ENCODE results near the gene CRYAB. TPM values are rescaled to one million over a fixed set of nuclear protein-coding genes. Genes with fewer than 3 reads are reported as not detected.
A peak's percentile ranks its signal among the peaks of the same experiment; 100 is the strongest.

CRYAB gene
- total and polyA plus RNA-seq, 8 donors = 28.4 to 207 (median 80.7) TPM

- Histone ChIP-seq H3K36me3 (peaks cover 0 to 7% (median 0%) of the 10 kb centered on the region in 4 donors), H3K27me3 (no peaks in the 10 kb centered on the region), H3K27ac (no peak overlapping the region), H3K4me3 (no peak overlapping the region), H3K4me1 (no peaks in the 10 kb centered on the region), H3K9me3 (no peaks in the 10 kb centered on the region)
- 90 to 96% (median 93%) methylated on average over 4 of the region's 4 CpGs for WGBS, 5 donors
- intact Hi-C loops (cut with DNase I; ENCODE audit: low total_unique reads) = no loop called here
- DNase-seq = no peak
- TF ChIP-seq POLR2A (IDR thresholded peaks at IDR 0.05) (no peak), EP300 (IDR thresholded peaks at IDR 0.05) (no peak), POLR2AphosphoS5 (IDR thresholded peaks at IDR 0.05) (no peak)
- TF ChIP-seq, protein P1, sequence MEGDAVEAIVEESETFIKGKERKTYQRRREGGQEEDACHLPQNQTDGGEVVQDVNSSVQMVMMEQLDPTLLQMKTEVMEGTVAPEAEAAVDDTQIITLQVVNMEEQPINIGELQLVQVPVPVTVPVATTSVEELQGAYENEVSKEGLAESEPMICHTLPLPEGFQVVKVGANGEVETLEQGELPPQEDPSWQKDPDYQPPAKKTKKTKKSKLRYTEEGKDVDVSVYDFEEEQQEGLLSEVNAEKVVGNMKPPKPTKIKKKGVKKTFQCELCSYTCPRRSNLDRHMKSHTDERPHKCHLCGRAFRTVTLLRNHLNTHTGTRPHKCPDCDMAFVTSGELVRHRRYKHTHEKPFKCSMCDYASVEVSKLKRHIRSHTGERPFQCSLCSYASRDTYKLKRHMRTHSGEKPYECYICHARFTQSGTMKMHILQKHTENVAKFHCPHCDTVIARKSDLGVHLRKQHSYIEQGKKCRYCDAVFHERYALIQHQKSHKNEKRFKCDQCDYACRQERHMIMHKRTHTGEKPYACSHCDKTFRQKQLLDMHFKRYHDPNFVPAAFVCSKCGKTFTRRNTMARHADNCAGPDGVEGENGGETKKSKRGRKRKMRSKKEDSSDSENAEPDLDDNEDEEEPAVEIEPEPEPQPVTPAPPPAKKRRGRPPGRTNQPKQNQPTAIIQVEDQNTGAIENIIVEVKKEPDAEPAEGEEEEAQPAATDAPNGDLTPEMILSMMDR (IDR thresholded peaks at IDR 0.05) = no peak
Observed at GRCh38 chr11:111954154-111954553, 42.6 kb upstream of the CRYAB start.

GRCh38 chr11:111951565-111951964 lies 40.0 kb upstream of the CRYAB start:
- DNase-seq = no peak
- Histone ChIP-seq H3K4me3 (no peak overlapping the region), H3K27me3 (no peaks in the 10 kb centered on the region), H3K9me3 (no peaks in the 10 kb centered on the region), H3K27ac (no peak overlapping the region), H3K4me1 (peaks cover 0 to 8% (median 6%) of the 10 kb centered on the region in 4 donors), H3K36me3 (no peaks in the 10 kb centered on the region)
- 89 to 96% (median 93%) methylated on average over 3 of the region's 3 CpGs for WGBS, 5 donors
- intact Hi-C loops (cut with DNase I; ENCODE audit: low total_unique reads) = no loop called here
- TF ChIP-seq EP300 (IDR thresholded peaks at IDR 0.05) = no peak
- TF ChIP-seq POLR2A (IDR thresholded peaks at IDR 0.05) = no peak
- no peak for TF ChIP-seq POLR2AphosphoS5 (IDR thresholded peaks at IDR 0.05)
- TF ChIP-seq, protein P1 (IDR thresholded peaks at IDR 0.05) = no peak

DNA sequence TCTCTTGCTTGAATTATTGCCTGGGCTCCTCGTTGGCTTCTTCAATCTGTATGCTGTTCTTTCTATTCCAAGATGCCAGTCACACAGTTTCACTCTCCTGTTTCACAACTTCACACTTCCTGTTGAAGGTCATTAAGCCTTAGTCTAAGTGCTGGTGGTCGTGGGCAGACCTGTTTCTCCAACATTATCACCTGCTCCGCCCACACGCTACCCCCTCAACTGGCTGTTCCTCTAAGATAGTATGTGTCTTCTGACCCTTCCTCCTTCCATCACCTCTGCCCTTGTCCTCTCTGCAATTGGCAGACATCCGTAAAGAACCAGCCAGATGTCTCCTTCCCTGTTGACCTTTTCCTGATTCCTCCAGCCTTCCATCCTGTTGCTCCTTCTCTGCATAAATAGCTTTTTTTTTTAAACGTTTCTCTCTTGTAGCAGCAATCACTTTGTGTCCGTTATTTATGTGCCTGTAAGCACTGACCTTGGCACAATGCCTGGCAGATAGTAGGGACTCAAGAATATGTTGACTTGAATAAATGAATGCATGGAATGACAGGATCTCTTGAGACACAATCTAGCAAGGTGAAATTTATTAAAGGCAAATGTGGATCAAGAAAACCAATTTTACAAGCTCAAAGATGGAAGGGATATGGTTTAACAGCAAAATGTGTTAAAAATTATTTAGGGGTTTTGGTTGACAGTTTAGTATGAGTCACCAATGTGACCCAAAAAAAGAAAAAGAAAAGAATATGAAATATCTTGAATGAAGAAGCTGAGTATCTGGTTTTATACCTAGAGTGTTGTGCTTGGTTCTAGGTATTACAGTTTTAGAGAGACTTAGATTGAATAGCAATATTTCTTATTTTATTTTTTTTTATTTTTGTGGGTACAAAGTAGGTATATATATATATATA lies 38.2 kb upstream of the CRYAB start:
- H3K27ac ChIP-seq = no peak overlapping the region
- no peaks in the 10 kb centered on the region for H3K27me3 ChIP-seq
- H3K9me3 ChIP-seq = no peaks in the 10 kb centered on the region
- H3K36me3 ChIP-seq = no peaks in the 10 kb centered on the region
- TF ChIP-seq EP300 (IDR thresholded peaks at IDR 0.05) (no peak), POLR2A (IDR thresholded peaks at IDR 0.05) (no peak), POLR2AphosphoS5 (IDR thresholded peaks at IDR 0.05) (no peak)
- TF ChIP-seq, protein P1 (IDR thresholded peaks at IDR 0.05) = no peak
- intact Hi-C loops (cut with DNase I; ENCODE audit: low total_unique reads) = no loop called here
- H3K4me3 ChIP-seq = no peak overlapping the region
- peaks cover 0 to 24% (median 18%) of the 10 kb centered on the region in 4 donors for H3K4me1 ChIP-seq
- WGBS, 5 donors = 50 to 54% (median 52%) methylated on average over 7 of the region's 7 CpGs
- no peak for DNase-seq

GRCh38 chr11:111947143-111947542 lies 35.6 kb upstream of the CRYAB start:
- H3K27ac ChIP-seq = peak overlapping the region in 4 of 5 donors; percentile 4 to 78 (median 40)
- no peak for TF ChIP-seq EP300 (IDR thresholded peaks at IDR 0.05)
- no peak for TF ChIP-seq POLR2A (IDR thresholded peaks at IDR 0.05)
- TF ChIP-seq, protein P1 (IDR thresholded peaks at IDR 0.05) = no peak
- TF ChIP-seq POLR2AphosphoS5 (IDR thresholded peaks at IDR 0.05) = no peak

More at GRCh38 chr11:111947143-111947542, 35.6 kb upstream of the CRYAB start:
- Histone ChIP-seq H3K27me3 (no peaks in the 10 kb centered on the region), H3K9me3 (no peaks in the 10 kb centered on the region), H3K36me3 (no peaks in the 10 kb centered on the region), H3K4me3 (no peak overlapping the region), H3K4me1 (peaks cover 9 to 37% (median 27%) of the 10 kb centered on the region in 4 donors)
- intact Hi-C loops (cut with DNase I; ENCODE audit: low total_unique reads) = no loop called here
- no peak for DNase-seq

All from stomach (tissue), 9 donors.